ENCODE measurements around the gene ARFGAP1. TPM values are rescaled to one million over a fixed set of nuclear protein-coding genes. Genes with fewer than 3 reads are reported as not detected.

The ARFGAP1 gene
- total and polyA plus RNA-seq, 2 of the 4 experiments (the other 2 are of a cell fraction), result 59.1 to 194 TPM

- Histone ChIP-seq H2BK20ac (ENCODE audit: low read depth, low read length) (no peak overlapping the region), H2BK120ac (ENCODE audit: low read depth, low read length) (no peak overlapping the region), H3K23ac (ENCODE audit: low read depth, low read length) (no peak overlapping the region), H4K91ac (ENCODE audit: insufficient read depth, low read depth, low read length) (no peak overlapping the region), H3K9me3 (ENCODE audit: control insufficient read depth, insufficient read depth, low read length) (peaks cover 2% of the 10 kb centered on the region; the same call in 1 of the 2 replicates), H3K4me1 (ENCODE audit: control insufficient read depth, insufficient read depth, low read length) (no peaks in the 10 kb centered on the region; the same call in 1 of the 2 replicates), H3K4me3 (ENCODE audit: insufficient read depth, low read depth, low read length) (no peak overlapping the region), H2AK5ac (ENCODE audit: low read depth, low read length) (no peak overlapping the region), H4K20me1 (ENCODE audit: insufficient read depth, low read length) (no peaks in the 10 kb centered on the region; the same call in 1 of the 2 replicates), H3K18ac (ENCODE audit: low read depth, low read length) (no peak overlapping the region), H3K4me2 (ENCODE audit: low read depth, low read length) (no peak overlapping the region), H3K27me3 (ENCODE audit: control insufficient read depth, insufficient read depth, low read length) (peaks cover 88% of the 10 kb centered on the region), H3K56ac (ENCODE audit: extremely low read depth, insufficient read depth, low read length) (no peak overlapping the region), H2BK15ac (ENCODE audit: low read depth, low read length) (no peak overlapping the region), H2AK9ac (replicated peaks; ENCODE audit: low read depth, low read length, poor library complexity) (peak overlapping the region; percentile 78), H2AFZ (replicated peaks; ENCODE audit: low read length, poor library complexity) (no peak overlapping the region), H4K5ac (ENCODE audit: low read depth, low read length) (no peak overlapping the region), H3K4ac (ENCODE audit: low read depth, low read length) (no peak overlapping the region), H3K14ac (replicated peaks; ENCODE audit: low read depth, low read length) (no peak overlapping the region), H2BK5ac (ENCODE audit: low read depth, low read length, poor library complexity, severe bottlenecking) (no peak overlapping the region), H3K9me1 (ENCODE audit: insufficient read depth, low read length) (no peaks in the 10 kb centered on the region), H3K27ac (ENCODE audit: insufficient read depth, low read length) (no peak overlapping the region), H3K79me1 (ENCODE audit: low read depth in 1 of 2, low read length in 2 of 2) (no peaks in the 10 kb centered on the region), H4K8ac (ENCODE audit: low read depth in 2 of 2, low read length in 2 of 2) (no peak overlapping the region), H3K36me3 (ENCODE audit: control insufficient read depth, insufficient read depth, low read length) (no peaks in the 10 kb centered on the region), H3K9ac (ENCODE audit: low read depth, low read length) (no peak overlapping the region)
- intact Hi-C loops (cut with micrococcal nuclease) (no loop called here), dilution Hi-C loops (cut with HindIII; ENCODE audit: low sequenced_read_pairs, unreplicated experiment) (no loop called here), in situ Hi-C loops (cut with MboI; ENCODE audit: low sequenced_read_pairs) (no loop called here)
- BruUV-seq (replicated peaks), result no TSS peak
- ChIA-PET CTCF (no interaction called here), POLR2A (ENCODE audit: unreplicated experiment) (no interaction called here)
- DNase-seq (no peak), ATAC-seq (ENCODE audit: low read depth) (no peak)
- WGBS, 2 experiments (ENCODE audit: extremely low coverage in 2 of 2, insufficient read length in 1 of 2), result 86% methylated on average over 8 of the region's 25 CpGs; no CpG with 5 or more reads in 1 of the 2 experiments
- no peak for TF ChIP-seq MAFK (IDR thresholded peaks at IDR 0.05; ENCODE audit: low read depth, low read length)
Observed at GRCh38 chr20:63259734-63260460, 12.7 kb upstream of the ARFGAP1 start.
